ENCODE measurements around the gene WBP1. TPM values are rescaled to one million over a fixed set of nuclear protein-coding genes. Genes with fewer than 3 reads are reported as not detected.

Gene WBP1
- total RNA-seq, 1 experiment from 2014 or later: 64.4 TPM

DNA sequence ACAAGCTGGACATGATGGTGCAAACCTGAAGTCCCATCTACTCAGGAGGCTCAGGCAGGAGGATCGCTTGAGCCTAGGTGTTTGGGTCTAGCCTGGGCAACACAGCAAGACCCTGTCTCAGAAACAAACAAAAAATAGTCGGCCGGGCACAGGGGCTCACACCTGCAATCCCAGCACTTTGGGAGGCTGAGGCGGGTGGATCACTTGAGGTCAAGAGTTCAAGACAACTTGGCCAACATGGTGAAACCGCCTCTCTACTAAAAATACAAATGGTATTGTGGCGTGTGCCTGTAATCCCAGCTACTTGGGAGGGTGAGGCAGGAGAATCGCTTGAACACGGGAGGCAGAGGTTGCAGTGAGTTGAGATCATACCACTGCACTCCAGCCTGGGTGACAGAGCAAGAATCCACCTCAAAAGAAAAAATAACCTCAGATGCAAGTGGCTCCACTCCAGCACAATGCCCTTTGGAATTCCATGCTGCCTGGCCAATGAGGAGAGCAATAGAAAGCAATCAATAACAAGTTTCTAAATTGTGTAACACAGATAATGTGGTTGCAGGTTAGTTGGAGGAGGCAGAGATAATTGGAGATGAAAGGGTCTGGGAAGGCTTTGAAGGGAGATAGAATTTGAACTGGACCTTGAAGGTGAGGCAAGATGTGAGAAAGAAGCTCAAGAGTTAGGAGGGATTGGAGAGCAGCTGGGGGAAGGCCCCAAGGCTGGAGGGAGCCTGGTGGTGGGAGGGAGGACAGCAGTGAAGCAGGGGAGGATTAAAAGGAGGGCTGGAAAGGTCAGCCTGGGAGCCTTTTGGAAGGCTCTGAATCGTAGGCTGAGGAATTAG lies 30.6 kb downstream of the WBP1 start:
- H3K79me2 ChIP-seq (ENCODE audit: low read length): peaks cover 7% of the 10 kb centered on the region
- H3K9me3 ChIP-seq (ENCODE audit: low read length): no peaks in the 10 kb centered on the region
- no peak overlapping the region for H3K4me2 ChIP-seq (ENCODE audit: low read length)
- no peak overlapping the region for H3K27ac ChIP-seq (ENCODE audit: low read length)
- no peak overlapping the region for H2AFZ ChIP-seq (ENCODE audit: low read length)
- ATAC-seq: no peak
- no TSS peak for BruUV-seq (replicated peaks)
- no peak for TF ChIP-seq EZH2phosphoT487 (IDR thresholded peaks at IDR 0.05; ENCODE audit: borderline replicate concordance, low read length)
- no peaks in the 10 kb centered on the region for H3K27me3 ChIP-seq (ENCODE audit: low read length)
- no peaks in the 10 kb centered on the region for H3F3A ChIP-seq (ENCODE audit: low read length, unreplicated experiment)
- H3K4me3 ChIP-seq (ENCODE audit: low read length): no peak overlapping the region
- no peak overlapping the region for H3K9ac ChIP-seq (ENCODE audit: low read length)
- ChIA-PET CTCF (no interaction called here), POLR2A (ENCODE audit: unreplicated experiment) (no interaction called here)
- DNase-seq: no peak
- intact Hi-C loops (cut with micrococcal nuclease): no loop called here
- H4K20me1 ChIP-seq (ENCODE audit: low read length): no peaks in the 10 kb centered on the region
- H3K9me2 ChIP-seq (replicated peaks; ENCODE audit: low read length): no peaks in the 10 kb centered on the region
- peaks cover 22% of the 10 kb centered on the region for H3K36me3 ChIP-seq (ENCODE audit: low read depth, low read length)
- H3K4me1 ChIP-seq (ENCODE audit: insufficient read depth, low read length): peaks cover 11% of the 10 kb centered on the region

DNA sequence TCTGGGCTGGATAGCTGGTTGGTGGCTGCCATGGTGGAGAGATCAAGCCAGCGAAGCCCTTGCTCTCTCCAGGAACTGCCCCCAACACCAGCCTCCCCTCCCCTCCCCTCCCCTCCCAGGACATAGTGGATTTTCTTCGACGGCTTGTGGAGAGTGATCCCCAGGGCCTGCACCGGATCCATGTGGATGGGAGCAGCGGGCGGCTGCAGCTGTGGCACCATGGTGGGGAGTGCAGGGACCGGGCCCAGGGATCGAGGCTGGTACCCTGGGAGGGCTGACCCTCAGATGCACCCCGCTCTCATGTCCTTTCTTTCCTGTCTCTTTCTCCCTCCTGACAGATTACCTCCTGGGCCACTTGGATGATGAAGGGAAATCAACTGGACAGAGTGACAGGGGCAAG lies 31.7 kb downstream of the WBP1 start:
- H3K4me2 ChIP-seq (ENCODE audit: low read length): no peak overlapping the region
- H3F3A ChIP-seq (ENCODE audit: low read length, unreplicated experiment): no peaks in the 10 kb centered on the region
- H3K9me2 ChIP-seq (replicated peaks; ENCODE audit: low read length): no peaks in the 10 kb centered on the region
- peaks cover 28% of the 10 kb centered on the region for H3K36me3 ChIP-seq (ENCODE audit: low read depth, low read length)
- ATAC-seq: no peak
- no TSS peak for BruUV-seq (replicated peaks)
- H3K79me2 ChIP-seq (ENCODE audit: low read length): no peaks in the 10 kb centered on the region
- H2AFZ ChIP-seq (ENCODE audit: low read length): no peak overlapping the region
- H4K20me1 ChIP-seq (ENCODE audit: low read length): no peaks in the 10 kb centered on the region
- H3K27me3 ChIP-seq (ENCODE audit: low read length): no peaks in the 10 kb centered on the region
- H3K9me3 ChIP-seq (ENCODE audit: low read length): no peaks in the 10 kb centered on the region
- POLR2A ChIA-PET (ENCODE audit: unreplicated experiment): no interaction called here
- CTCF ChIA-PET: no interaction called here
- intact Hi-C loops (cut with micrococcal nuclease): no loop called here
- DNase-seq: no peak
- H3K4me3 ChIP-seq (ENCODE audit: low read length): no peak overlapping the region
- no peak for TF ChIP-seq EZH2 (IDR thresholded peaks at IDR 0.05; ENCODE audit: low read length, unreplicated experiment)
- TF ChIP-seq EZH2phosphoT487 (IDR thresholded peaks at IDR 0.05; ENCODE audit: borderline replicate concordance, low read length): no peak
- TF ChIP-seq, protein P1, sequence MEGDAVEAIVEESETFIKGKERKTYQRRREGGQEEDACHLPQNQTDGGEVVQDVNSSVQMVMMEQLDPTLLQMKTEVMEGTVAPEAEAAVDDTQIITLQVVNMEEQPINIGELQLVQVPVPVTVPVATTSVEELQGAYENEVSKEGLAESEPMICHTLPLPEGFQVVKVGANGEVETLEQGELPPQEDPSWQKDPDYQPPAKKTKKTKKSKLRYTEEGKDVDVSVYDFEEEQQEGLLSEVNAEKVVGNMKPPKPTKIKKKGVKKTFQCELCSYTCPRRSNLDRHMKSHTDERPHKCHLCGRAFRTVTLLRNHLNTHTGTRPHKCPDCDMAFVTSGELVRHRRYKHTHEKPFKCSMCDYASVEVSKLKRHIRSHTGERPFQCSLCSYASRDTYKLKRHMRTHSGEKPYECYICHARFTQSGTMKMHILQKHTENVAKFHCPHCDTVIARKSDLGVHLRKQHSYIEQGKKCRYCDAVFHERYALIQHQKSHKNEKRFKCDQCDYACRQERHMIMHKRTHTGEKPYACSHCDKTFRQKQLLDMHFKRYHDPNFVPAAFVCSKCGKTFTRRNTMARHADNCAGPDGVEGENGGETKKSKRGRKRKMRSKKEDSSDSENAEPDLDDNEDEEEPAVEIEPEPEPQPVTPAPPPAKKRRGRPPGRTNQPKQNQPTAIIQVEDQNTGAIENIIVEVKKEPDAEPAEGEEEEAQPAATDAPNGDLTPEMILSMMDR (conservative IDR thresholded peaks at IDR 0.05; ENCODE audit: low read depth, low read length): no peak
- no peak overlapping the region for H3K9ac ChIP-seq (ENCODE audit: low read length)
- peaks cover 9% of the 10 kb centered on the region for H3K4me1 ChIP-seq (ENCODE audit: insufficient read depth, low read length)
- no peak overlapping the region for H3K27ac ChIP-seq (ENCODE audit: low read length)

DNA sequence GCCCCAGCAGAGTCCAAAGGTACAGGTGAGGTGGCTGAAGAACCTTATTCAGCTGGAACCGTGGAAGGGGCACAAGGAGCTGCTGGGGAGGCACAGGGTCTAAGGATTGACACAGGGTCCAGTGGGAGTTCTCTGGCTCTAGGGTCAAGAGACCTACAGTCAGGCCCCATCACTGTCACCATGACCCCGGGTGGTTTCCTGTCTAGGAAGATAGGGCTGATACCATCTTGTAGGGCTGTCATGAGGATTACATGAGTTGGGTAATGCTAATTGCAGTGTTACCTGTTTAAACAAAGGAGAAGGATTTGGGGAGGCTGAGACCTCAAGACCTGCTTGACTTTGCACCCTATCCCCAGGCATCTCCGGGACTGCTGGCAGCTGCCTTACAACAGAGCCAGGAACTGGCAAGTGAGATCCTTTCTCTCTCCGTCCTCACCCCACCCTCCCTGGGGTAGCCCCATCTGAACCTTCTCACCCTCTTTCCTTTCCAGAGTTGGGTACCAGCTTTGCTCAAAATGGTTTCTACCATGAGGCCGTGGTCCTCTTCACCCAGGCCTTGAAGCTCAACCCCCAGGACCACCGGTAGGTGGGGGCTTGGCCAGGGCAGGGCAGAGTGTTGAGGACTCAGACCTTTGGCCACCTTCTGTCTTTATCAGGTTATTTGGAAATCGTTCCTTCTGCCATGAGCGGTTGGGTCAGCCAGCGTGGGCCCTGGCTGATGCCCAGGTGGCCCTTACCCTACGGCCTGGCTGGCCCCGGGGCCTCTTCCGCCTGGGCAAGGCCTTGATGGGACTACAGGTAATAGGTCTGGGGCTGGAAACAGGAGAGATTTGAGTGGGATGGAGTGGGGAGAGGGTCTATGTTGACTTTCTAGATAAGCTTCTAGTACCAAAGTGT lies 33.7 kb downstream of the WBP1 start:
- ATAC-seq (no peak), DNase-seq (no peak)
- ChIA-PET CTCF (no interaction called here), POLR2A (ENCODE audit: unreplicated experiment) (no interaction called here)
- TF ChIP-seq EZH2 (IDR thresholded peaks at IDR 0.05; ENCODE audit: low read length, unreplicated experiment) (no peak), EZH2phosphoT487 (IDR thresholded peaks at IDR 0.05; ENCODE audit: borderline replicate concordance, low read length) (no peak)
- TF ChIP-seq, protein P1 (conservative IDR thresholded peaks at IDR 0.05; ENCODE audit: low read depth, low read length): no peak
- H4K20me1 ChIP-seq (ENCODE audit: low read length): no peaks in the 10 kb centered on the region
- H3K9ac ChIP-seq (ENCODE audit: low read length): no peak overlapping the region
- no peaks in the 10 kb centered on the region for H3F3A ChIP-seq (ENCODE audit: low read length, unreplicated experiment)
- no peaks in the 10 kb centered on the region for H3K9me2 ChIP-seq (replicated peaks; ENCODE audit: low read length)
- no peak overlapping the region for H3K4me2 ChIP-seq (ENCODE audit: low read length)
- no TSS peak for BruUV-seq (replicated peaks)
- H3K4me1 ChIP-seq (ENCODE audit: insufficient read depth, low read length): peaks cover 9% of the 10 kb centered on the region
- intact Hi-C loops (cut with micrococcal nuclease): no loop called here
- H3K9me3 ChIP-seq (ENCODE audit: low read length): no peaks in the 10 kb centered on the region
- H3K36me3 ChIP-seq (ENCODE audit: low read depth, low read length): peaks cover 28% of the 10 kb centered on the region
- no peak overlapping the region for H2AFZ ChIP-seq (ENCODE audit: low read length)
- no peaks in the 10 kb centered on the region for H3K79me2 ChIP-seq (ENCODE audit: low read length)
- H3K27me3 ChIP-seq (ENCODE audit: low read length): no peaks in the 10 kb centered on the region
- no peak overlapping the region for H3K27ac ChIP-seq (ENCODE audit: low read length)
- no peak overlapping the region for H3K4me3 ChIP-seq (ENCODE audit: low read length)

All from PC-3 (cell line).